Lung (tissue), 13 donors: Measurements from ENCODE around the gene OR8B12. TPM values are rescaled to one million over a fixed set of nuclear protein-coding genes. Genes with fewer than 3 reads are reported as not detected.

Experiments
- ATAC-seq: fragments of 200-7000 bp; cut with Tn5 transposase; one replicate; pipeline ENCODE4 v1.9.1; 2020; ENCODE audit warnings: moderate number of reproducible peaks; ENCODE audit not compliant: insufficient read depth, low FRiP score
- DNase-seq, 3 donors: peaks; one replicate each; pipeline ENCODE4 v3.0.0-alpha.2; 2013 to 2017
- H3K27ac ChIP-seq, 2 donors: one replicate each; pipeline ENCODE4 v1.5.1; 2013; ENCODE audit warnings: mild to moderate bottlenecking in 2 of 2, moderate library complexity in 2 of 2, control low read depth in 1 of 2, inconsistent platforms in 1 of 2, low read depth in 1 of 2, low read length in 1 of 2
- H3K27me3 ChIP-seq, 3 donors: one replicate each; pipeline ENCODE4 v1.5.1; 2013; ENCODE audit warnings: low read length in 2 of 3; ENCODE audit not compliant: control insufficient read depth in 3 of 3, insufficient read depth in 3 of 3
- H3K36me3 ChIP-seq, 4 donors: one replicate each; pipeline ENCODE4 v1.5.1; 2013; ENCODE audit warnings: low read length in 4 of 4, mild to moderate bottlenecking in 1 of 4, moderate library complexity in 1 of 4; ENCODE audit not compliant: control insufficient read depth in 4 of 4, insufficient read depth in 4 of 4
- H3K4me1 ChIP-seq, 5 donors: one replicate each; pipeline ENCODE4 v1.5.1; 2013; ENCODE audit warnings: low read length in 5 of 5, mild to moderate bottlenecking in 2 of 5, moderate library complexity in 1 of 5; ENCODE audit not compliant: control insufficient read depth in 5 of 5, insufficient read depth in 5 of 5
- H3K4me3 ChIP-seq: one replicate; pipeline ENCODE4 v1.5.1; 2013; ENCODE audit warnings: mild to moderate bottlenecking, control low read depth, moderate library complexity
- H3K9ac ChIP-seq, 2 donors: one replicate each; pipeline ENCODE4 v1.5.1; 2013; ENCODE audit warnings: low read length in 2 of 2, control low read depth in 1 of 2; ENCODE audit not compliant: insufficient read depth in 1 of 2
- H3K9me3 ChIP-seq, 4 donors: one replicate each; pipeline ENCODE4 v1.5.1; 2013; ENCODE audit warnings: low read length in 3 of 4, mild to moderate bottlenecking in 1 of 4, moderate library complexity in 1 of 4; ENCODE audit not compliant: control insufficient read depth in 4 of 4, insufficient read depth in 3 of 4
- CTCF ChIP-seq: IDR thresholded peaks from 2 replicates; pipeline ENCODE4 v1.5.1; 2012; ENCODE audit warnings: mild to moderate bottlenecking; ENCODE audit errors: control extremely low read depth, extremely low read depth
- WGBS, 2 donors: extraction: QIAGEN DNeasy Blood & Tissue Kit; methylation state at CpG; one replicate each; pipeline ENCODE4 v1.1.7; 2013; 5-methylcytosine and 5-hydroxymethylcytosine counted together
- polyA plus RNA-seq, 2 donors: library from polyadenylated mRNA; stranded (reverse); fragments of 200-250 nt; gene quantifications; one replicate each; pipeline ENCODE4 v1.2.1, GENCODE V29; 2013
- small RNA-seq: library from RNA; depleted of rRNA; stranded (forward); fragments of <200 nt; gene quantifications from one replicate; pipeline ENCODE3, GENCODE V24; 2014; ENCODE audit warnings: low replicate concordance
- total RNA-seq, 2 donors: library from RNA; depleted of rRNA in 1 of 2; stranded (reverse); fragments of >200 nt in 1 of 2; gene quantifications; one replicate each; pipeline ENCODE4 v1.2.1, GENCODE V29; 2014 to 2021
- donor health status: control.
- donor health status: control.
- donor health status: Bipolar disorder and iron deficiency.
- donor health status: healthy.
- donor health status: DM: yes; HTN: yes; CAD: no.

The OR8B12 gene
- total and polyA plus RNA-seq, 4 donors: not detected

GRCh38 chr11:124510279-124510678 lies 33.2 kb downstream of the OR8B12 start:
- no peak for DNase-seq
- no peak for TF ChIP-seq CTCF
- no peaks in the 10 kb centered on the region for H3K4me1 ChIP-seq

GRCh38 chr11:124499711-124500110 lies 43.7 kb downstream of the OR8B12 start:
- Histone ChIP-seq H3K9me3 (no peaks in the 10 kb centered on the region), H3K27me3 (no peaks in the 10 kb centered on the region), H3K27ac (no peak overlapping the region), H3K9ac (no peak overlapping the region), H3K4me3 (no peak overlapping the region), H3K4me1 (no peaks in the 10 kb centered on the region), H3K36me3 (no peaks in the 10 kb centered on the region)
- DNase-seq (no peak), ATAC-seq (no peak)
- 70 to 72% methylated on average over 8 of the region's 8 CpGs for WGBS, 2 donors
- TF ChIP-seq CTCF: no peak

More at GRCh38 chr11:124510279-124510678, 33.2 kb downstream of the OR8B12 start:
- Histone ChIP-seq H3K9ac (no peak overlapping the region), H3K9me3 (peaks cover 0 to 8% (median 4%) of the 10 kb centered on the region in 4 donors), H3K27ac (no peak overlapping the region), H3K4me3 (no peak overlapping the region), H3K27me3 (no peaks in the 10 kb centered on the region), H3K36me3 (no peaks in the 10 kb centered on the region)
- ATAC-seq: no peak
- 78 to 82% methylated on average over 4 of the region's 4 CpGs for WGBS, 2 donors

GRCh38 chr11:124493016-124493655 lies 50.3 kb downstream of the OR8B12 start:
- Histone ChIP-seq H3K9ac (no peak overlapping the region), H3K4me1 (no peaks in the 10 kb centered on the region), H3K4me3 (no peak overlapping the region), H3K9me3 (no peaks in the 10 kb centered on the region), H3K36me3 (no peaks in the 10 kb centered on the region), H3K27ac (no peak overlapping the region), H3K27me3 (no peaks in the 10 kb centered on the region)
- no peak for TF ChIP-seq CTCF
- DNase-seq (peak in 1 of 3 donors; percentile 36), ATAC-seq (no peak)
- 80 to 91% methylated on average over 4 of the region's 4 CpGs for WGBS, 2 donors

Small RNAs within 50 kb of the gene (small RNA-seq; reads per million reads assigned to genes)
- gene OR8A3P: not detected

Other genes with a start within 250 kb of the OR8B12 start
- gene OR8D1, start 229.7 kb downstream of the OR8B12 start, total RNA-seq: not detected
- not detected for gene OR8D1, start 229.7 kb downstream of the OR8B12 start, polyA plus RNA-seq
- not detected for gene OR8D2, start 223.5 kb downstream of the OR8B12 start, total RNA-seq
- gene OR8D2, start 223.5 kb downstream of the OR8B12 start, polyA plus RNA-seq: not detected
- not detected for gene OR8B2, start 159.2 kb downstream of the OR8B12 start, total RNA-seq
- not detected for gene OR8B2, start 159.2 kb downstream of the OR8B12 start, polyA plus RNA-seq
- gene OR8B3, start 144.6 kb downstream of the OR8B12 start, total RNA-seq: not detected
- gene OR8B3, start 144.6 kb downstream of the OR8B12 start, polyA plus RNA-seq: not detected
- not detected for gene OR8B4, start 118.8 kb downstream of the OR8B12 start, total RNA-seq
- not detected for gene OR8B4, start 118.8 kb downstream of the OR8B12 start, polyA plus RNA-seq
- not detected for gene OR8B8, start 98.0 kb downstream of the OR8B12 start, total RNA-seq
- gene OR8B8, start 98.0 kb downstream of the OR8B12 start, polyA plus RNA-seq: not detected
- gene OR8A1, start 26.3 kb upstream of the OR8B12 start, total RNA-seq: not detected
- not detected for gene OR8A1, start 26.3 kb upstream of the OR8B12 start, polyA plus RNA-seq
- not detected for gene PANX3, start 67.8 kb upstream of the OR8B12 start, total RNA-seq
- gene PANX3, start 67.8 kb upstream of the OR8B12 start, polyA plus RNA-seq: not detected
- 10 to 100 TPM; 42.3 to 47.0 TPM for gene TBRG1, start 79.2 kb upstream of the OR8B12 start, total RNA-seq
- 10 to 100 TPM; 31.3 to 32.9 TPM for gene TBRG1, start 79.2 kb upstream of the OR8B12 start, polyA plus RNA-seq
- gene SIAE, start 130.1 kb upstream of the OR8B12 start, total RNA-seq: 10 to 100 TPM; 26.3 to 37.1 TPM
- gene SIAE, start 130.1 kb upstream of the OR8B12 start, polyA plus RNA-seq: 10 to 100 TPM; 18.7 to 27.0 TPM
- gene SPA17, start 130.2 kb upstream of the OR8B12 start, total RNA-seq: 10 to 100 TPM; 14.4 to 15.6 TPM
- 10 to 100 TPM; 16.4 to 28.9 TPM for gene SPA17, start 130.2 kb upstream of the OR8B12 start, polyA plus RNA-seq
- 100 to 1,000 TPM in 1 of 2 donors, 10 to 100 TPM in 1; 27.2 to 117 TPM for gene NRGN, start 196.3 kb upstream of the OR8B12 start, total RNA-seq
- 100 to 1,000 TPM in 1 of 2 donors, 10 to 100 TPM in 1; 58.5 to 250 TPM for gene NRGN, start 196.3 kb upstream of the OR8B12 start, polyA plus RNA-seq
- 10 to 100 TPM; 20.9 to 39.8 TPM for gene VSIG2, start 208.6 kb upstream of the OR8B12 start, total RNA-seq
- gene VSIG2, start 208.6 kb upstream of the OR8B12 start, polyA plus RNA-seq: 10 to 100 TPM; 20.2 to 30.4 TPM
- 100 to 1,000 TPM; 122 to 142 TPM for gene ESAM, start 218.6 kb upstream of the OR8B12 start, total RNA-seq
- gene ESAM, start 218.6 kb upstream of the OR8B12 start, polyA plus RNA-seq: 100 to 1,000 TPM in 1 of 2 donors, 10 to 100 TPM in 1; 77.7 to 139 TPM